H9 (cell line): ENCODE data around the gene RNF220. TPM values are rescaled to one million over a fixed set of nuclear protein-coding genes. Genes with fewer than 3 reads are reported as not detected.

Source experiments
- DNase-seq: peaks from one replicate; pipeline ENCODE4 v3.0.0-alpha.2; 2017
- H2AFZ ChIP-seq: one replicate; pipeline ENCODE4 v1.6.1; 2013; ENCODE audit warnings: mild to moderate bottlenecking, low read length, control low read depth, moderate library complexity
- H2AK5ac ChIP-seq: 2 replicates; pipeline ENCODE4 v1.6.1; 2013; ENCODE audit warnings: low read length, control low read depth, mixed read lengths; ENCODE audit not compliant: insufficient read length
- H2BK120ac ChIP-seq: one replicate; pipeline ENCODE4 v1.6.1; 2013; ENCODE audit warnings: low read depth, mild to moderate bottlenecking, low read length, control low read depth, inconsistent platforms; ENCODE audit not compliant: poor library complexity, severe bottlenecking
- H2BK12ac ChIP-seq: 2 replicates; pipeline ENCODE4 v1.6.1; 2013; ENCODE audit warnings: low read length, control low read depth, mixed read lengths, low read depth; ENCODE audit not compliant: insufficient read length
- H2BK15ac ChIP-seq: 2 replicates; pipeline ENCODE4 v1.6.1; 2013; ENCODE audit warnings: low read depth, low read length, control low read depth
- H2BK20ac ChIP-seq: one replicate; pipeline ENCODE4 v1.6.1; 2013; ENCODE audit warnings: low read depth, mild to moderate bottlenecking, low read length, control low read depth, inconsistent platforms; ENCODE audit not compliant: poor library complexity, severe bottlenecking
- H2BK5ac ChIP-seq: 2 replicates; pipeline ENCODE4 v1.6.1; 2013; ENCODE audit warnings: low read length, control low read depth, mixed read lengths; ENCODE audit not compliant: insufficient read length
- H3K14ac ChIP-seq: 2 replicates; pipeline ENCODE4 v1.6.1; 2013; ENCODE audit warnings: low read length, control low read depth; ENCODE audit not compliant: insufficient read depth
- H3K18ac ChIP-seq: 2 replicates; pipeline ENCODE4 v1.6.1; 2013; ENCODE audit warnings: low read depth, mild to moderate bottlenecking, mixed read lengths, low read length, control low read depth; ENCODE audit not compliant: insufficient read length
- H3K23ac ChIP-seq: 2 replicates; pipeline ENCODE4 v1.6.1; 2013; ENCODE audit warnings: low read length, control low read depth, mixed read lengths, low read depth; ENCODE audit not compliant: insufficient read length
- H3K23me2 ChIP-seq: 2 replicates; pipeline ENCODE4 v1.6.1; 2013; ENCODE audit warnings: low read depth, mild to moderate bottlenecking, mixed read lengths, low read length, control low read depth; ENCODE audit not compliant: insufficient read length, poor library complexity, severe bottlenecking
- H3K27ac ChIP-seq: 2 replicates; pipeline ENCODE4 v1.5.1; 2013; ENCODE audit warnings: low read length, control low read depth, mixed read lengths, low read depth; ENCODE audit not compliant: insufficient read length
- H3K27me3 ChIP-seq: 2 replicates; pipeline ENCODE4 v1.6.1; 2013; ENCODE audit warnings: low read length, control low read depth, inconsistent platforms; ENCODE audit not compliant: insufficient read depth
- H3K4ac ChIP-seq: 2 replicates; pipeline ENCODE4 v1.6.1; 2013; ENCODE audit warnings: low read depth, mild to moderate bottlenecking, control low read depth, inconsistent platforms, low read length, moderate library complexity
- H3K4me1 ChIP-seq: 2 replicates; pipeline ENCODE4 v1.6.1; 2013; ENCODE audit warnings: low read length, control low read depth, inconsistent platforms; ENCODE audit not compliant: insufficient read depth
- H3K4me2 ChIP-seq: 2 replicates; pipeline ENCODE4 v1.6.1; 2013; ENCODE audit warnings: low read length, control low read depth, mixed read lengths; ENCODE audit not compliant: insufficient read length, insufficient read depth
- H3K56ac ChIP-seq: 2 replicates; pipeline ENCODE4 v1.6.1; 2013; ENCODE audit warnings: low read depth, mild to moderate bottlenecking, mixed read lengths, low read length, control low read depth; ENCODE audit not compliant: insufficient read length
- H3K79me1 ChIP-seq: 2 replicates; pipeline ENCODE4 v1.6.1; 2013; ENCODE audit warnings: low read depth, mild to moderate bottlenecking, moderate library complexity, low read length, control low read depth, inconsistent platforms; ENCODE audit not compliant: insufficient read depth, poor library complexity, severe bottlenecking
- H3K79me2 ChIP-seq: 2 replicates; pipeline ENCODE4 v1.6.1; 2013; ENCODE audit warnings: low read length, control low read depth, inconsistent platforms; ENCODE audit not compliant: insufficient read depth
- H3K9ac ChIP-seq: 2 replicates; pipeline ENCODE4 v1.6.1; 2013; ENCODE audit warnings: low read length, control low read depth, mixed read lengths; ENCODE audit not compliant: insufficient read length; ENCODE audit errors: extremely low read depth
- H3K9me3 ChIP-seq: one replicate; pipeline ENCODE4 v1.6.1; 2013; ENCODE audit warnings: low read depth, low read length, inconsistent platforms; ENCODE audit not compliant: control insufficient read depth
- H3T11ph ChIP-seq: one replicate; pipeline ENCODE4 v1.6.1; 2013; ENCODE audit warnings: mild to moderate bottlenecking, low read length, control low read depth, inconsistent platforms
- H4K20me1 ChIP-seq: one replicate; pipeline ENCODE4 v1.6.1; 2013; ENCODE audit not compliant: control insufficient read depth, insufficient read length, insufficient read depth
- H4K5ac ChIP-seq: 2 replicates; pipeline ENCODE4 v1.6.1; 2013; ENCODE audit warnings: low read depth, mild to moderate bottlenecking, mixed read lengths, low read length, control low read depth; ENCODE audit not compliant: insufficient read length
- H4K8ac ChIP-seq: replicated peaks from 2 replicates; pipeline ENCODE4 v1.6.1; 2013; ENCODE audit warnings: low read length, control low read depth, mixed read lengths, low read depth; ENCODE audit not compliant: insufficient read length
- H4K91ac ChIP-seq: 2 replicates; pipeline ENCODE4 v1.6.1; 2013; ENCODE audit warnings: low read depth, mild to moderate bottlenecking, moderate library complexity, mixed read lengths, low read length, control low read depth; ENCODE audit not compliant: insufficient read length
- H3K27ac Mint-ChIP-seq, 3 experiments: 2 replicates in 2 of 3; 3 replicates in 1 of 3; pipeline ENCODE4 v1.8.0; 2020 to 2021; ENCODE audit warnings: mixed read lengths in 3 of 3, mild to moderate bottlenecking in 1 of 3, moderate library complexity in 1 of 3
- H3K27me3 Mint-ChIP-seq: 2 replicates; pipeline ENCODE4 v1.8.0; 2021; ENCODE audit warnings: low read depth, mild to moderate bottlenecking, moderate library complexity, mixed read lengths
- H3K36me3 Mint-ChIP-seq, 3 experiments: 2 replicates in 2 of 3; 3 replicates in 1 of 3; pipeline ENCODE4 v1.8.0; 2020 to 2021; ENCODE audit warnings: low read depth in 3 of 3, mixed read lengths in 3 of 3; ENCODE audit not compliant: insufficient read depth in 1 of 3
- H3K4me1 Mint-ChIP-seq, 2 experiments: 2 replicates each; pipeline ENCODE4 v1.8.0; 2020; ENCODE audit warnings: mixed read lengths in 2 of 2
- H3K4me3 Mint-ChIP-seq, 2 experiments: 2 replicates in 1 of 2; 3 replicates in 1 of 2; pipeline ENCODE4 v1.8.0; 2020 to 2021; ENCODE audit warnings: mild to moderate bottlenecking in 2 of 2, mixed read lengths in 2 of 2, moderate library complexity in 1 of 2
- H3K9me3 Mint-ChIP-seq, 2 experiments: 2 replicates in 1 of 2; 3 replicates in 1 of 2; pipeline ENCODE4 v1.8.0; 2020; ENCODE audit warnings: mild to moderate bottlenecking in 2 of 2, mixed read lengths in 2 of 2, moderate library complexity in 1 of 2
- WGBS: extraction: QIAGEN DNeasy Blood & Tissue Kit; methylation state at CpG from one replicate; pipeline ENCODE4 v1.1.7; 2013; ENCODE audit warnings: missing lambda C conversion rate, low lambda C conversion rate, mixed read lengths; ENCODE audit not compliant: insufficient read length; ENCODE audit errors: extremely low coverage; 5-methylcytosine and 5-hydroxymethylcytosine counted together
- total RNA-seq: library from RNA; stranded (reverse); gene quantifications from 2 replicates; pipeline ENCODE4 v1.2.1, GENCODE V29; 2021
- TF ChIP-seq, protein P1 (sequence below): fragments of 200-600 bp; sonication (generic); conservative IDR thresholded peaks from 3 replicates; pipeline ENCODE4 v1.8.0; 2021; ENCODE audit warnings: antibody characterized with exemption, mild to moderate bottlenecking

Gene RNF220
- total RNA-seq, 1 experiment from 2014 or later: 109 TPM

GRCh38 chr1:44642925-44643324 is 237.9 kb downstream of the RNF220 start:
- no peaks in the 10 kb centered on the region for H3K79me2 ChIP-seq
- no CpG with 5 or more reads among the region's 3 CpGs for WGBS
- H2AK5ac ChIP-seq: no peak overlapping the region
- no peaks in the 10 kb centered on the region for H3K27me3 Mint-ChIP-seq
- H3K9ac ChIP-seq: no peak overlapping the region
- H3K23me2 ChIP-seq: no peaks in the 10 kb centered on the region
- H3K4me3 Mint-ChIP-seq: no peak overlapping the region
- H3K4me2 ChIP-seq: no peak overlapping the region
- H3K18ac ChIP-seq: no peak overlapping the region
- H2BK120ac ChIP-seq: no peak overlapping the region
- H4K8ac ChIP-seq: no peak overlapping the region
- no peak overlapping the region for H3K4ac ChIP-seq
- no peak overlapping the region for H3K56ac ChIP-seq
- H2BK5ac ChIP-seq: no peak overlapping the region
- no peaks in the 10 kb centered on the region for H3K27me3 ChIP-seq
- no peak overlapping the region for H3T11ph ChIP-seq
- H3K79me1 ChIP-seq: no peaks in the 10 kb centered on the region
- H2BK15ac ChIP-seq: no peak overlapping the region
- peaks cover 15 to 85% (median 70%) of the 10 kb centered on the region in 3 experiments for H3K36me3 Mint-ChIP-seq
- no peaks in the 10 kb centered on the region for H3K4me1 Mint-ChIP-seq
- no peak overlapping the region for H2BK20ac ChIP-seq
- no peak for DNase-seq
- H2BK12ac ChIP-seq: no peak overlapping the region
- no peak overlapping the region for H4K5ac ChIP-seq
- no peaks in the 10 kb centered on the region for H3K4me1 ChIP-seq
- H4K20me1 ChIP-seq: no peaks in the 10 kb centered on the region
- H3K14ac ChIP-seq: no peak overlapping the region
- H3K23ac ChIP-seq: no peak overlapping the region
- TF ChIP-seq, protein P1, sequence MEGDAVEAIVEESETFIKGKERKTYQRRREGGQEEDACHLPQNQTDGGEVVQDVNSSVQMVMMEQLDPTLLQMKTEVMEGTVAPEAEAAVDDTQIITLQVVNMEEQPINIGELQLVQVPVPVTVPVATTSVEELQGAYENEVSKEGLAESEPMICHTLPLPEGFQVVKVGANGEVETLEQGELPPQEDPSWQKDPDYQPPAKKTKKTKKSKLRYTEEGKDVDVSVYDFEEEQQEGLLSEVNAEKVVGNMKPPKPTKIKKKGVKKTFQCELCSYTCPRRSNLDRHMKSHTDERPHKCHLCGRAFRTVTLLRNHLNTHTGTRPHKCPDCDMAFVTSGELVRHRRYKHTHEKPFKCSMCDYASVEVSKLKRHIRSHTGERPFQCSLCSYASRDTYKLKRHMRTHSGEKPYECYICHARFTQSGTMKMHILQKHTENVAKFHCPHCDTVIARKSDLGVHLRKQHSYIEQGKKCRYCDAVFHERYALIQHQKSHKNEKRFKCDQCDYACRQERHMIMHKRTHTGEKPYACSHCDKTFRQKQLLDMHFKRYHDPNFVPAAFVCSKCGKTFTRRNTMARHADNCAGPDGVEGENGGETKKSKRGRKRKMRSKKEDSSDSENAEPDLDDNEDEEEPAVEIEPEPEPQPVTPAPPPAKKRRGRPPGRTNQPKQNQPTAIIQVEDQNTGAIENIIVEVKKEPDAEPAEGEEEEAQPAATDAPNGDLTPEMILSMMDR: no peak
- no peak overlapping the region for H4K91ac ChIP-seq
- H3K27ac Mint-ChIP-seq: peak overlapping the region in 2 of 3 experiments; percentile 5 to 79; a peak in 2 of 7 replicates
- H3K9me3 ChIP-seq: no peaks in the 10 kb centered on the region
- H3K27ac ChIP-seq: no peak overlapping the region
- H2AFZ ChIP-seq: no peak overlapping the region
- H3K9me3 Mint-ChIP-seq: no peaks in the 10 kb centered on the region
